Measurements from ENCODE around the gene FAM20C. TPM values are rescaled to one million over a fixed set of nuclear protein-coding genes. Genes with fewer than 3 reads are reported as not detected.

Gene FAM20C
- total RNA-seq, 2 donors from 2014 or later = 13.7 to 19.9 TPM

- H3K36me3 ChIP-seq = peaks cover 32% of the 10 kb centered on the region
- H3K4me3 ChIP-seq = no peak overlapping the region
- H3K27ac ChIP-seq = no peak overlapping the region
- no peaks in the 10 kb centered on the region for H3K9me3 ChIP-seq
- no peak for TF ChIP-seq CTCF (IDR thresholded peaks at IDR 0.05)
- DNase-seq (ENCODE audit: low spot score) = no peak
- H3K4me1 ChIP-seq = no peaks in the 10 kb centered on the region
- no peaks in the 10 kb centered on the region for H3K27me3 ChIP-seq
Observed at GRCh38 chr7:207418-208129, 15.2 kb downstream of the FAM20C start.

- Histone ChIP-seq H3K4me3 (no peak overlapping the region), H3K27ac (no peak overlapping the region), H3K27me3 (no peaks in the 10 kb centered on the region), H3K4me1 (no peaks in the 10 kb centered on the region), H3K36me3 (peaks cover 32% of the 10 kb centered on the region), H3K9me3 (no peaks in the 10 kb centered on the region)
- no peak for DNase-seq (ENCODE audit: low spot score)
- no peak for TF ChIP-seq CTCF (IDR thresholded peaks at IDR 0.05)
Observed at GRCh38 chr7:208130-208673, 15.8 kb downstream of the FAM20C start.

DNA sequence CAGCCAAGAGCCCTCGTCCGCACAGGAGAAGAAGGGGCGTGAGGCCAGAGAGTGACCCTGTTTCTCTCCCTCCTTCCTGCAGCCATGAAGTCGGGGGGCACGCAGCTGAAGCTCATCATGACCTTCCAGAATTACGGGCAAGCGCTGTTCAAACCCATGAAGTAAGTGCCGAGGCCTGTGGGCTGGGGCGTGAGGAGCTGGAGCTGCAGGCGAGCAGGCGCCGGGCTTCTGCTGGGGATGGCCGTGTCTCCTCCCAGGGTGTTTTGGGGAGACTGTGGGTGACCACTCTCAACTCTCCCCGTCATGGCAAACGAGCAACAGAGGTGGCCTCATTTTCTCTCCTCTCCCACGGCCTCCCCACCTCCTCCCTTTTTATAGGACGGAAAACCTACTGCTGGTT lies 16.4 kb downstream of the FAM20C start:
- H3K36me3 ChIP-seq = peaks cover 32% of the 10 kb centered on the region
- H3K9me3 ChIP-seq = no peaks in the 10 kb centered on the region
- no peak for TF ChIP-seq CTCF (IDR thresholded peaks at IDR 0.05)
- H3K27ac ChIP-seq = no peak overlapping the region
- H3K27me3 ChIP-seq = no peaks in the 10 kb centered on the region
- no peaks in the 10 kb centered on the region for H3K4me1 ChIP-seq
- no peak overlapping the region for H3K4me3 ChIP-seq
- no peak for DNase-seq (ENCODE audit: low spot score)

- no peaks in the 10 kb centered on the region for H3K4me1 ChIP-seq
- DNase-seq (ENCODE audit: low spot score) = no peak
- no peaks in the 10 kb centered on the region for H3K9me3 ChIP-seq
- no peak overlapping the region for H3K27ac ChIP-seq
- H3K4me3 ChIP-seq = no peak overlapping the region
- H3K27me3 ChIP-seq = no peaks in the 10 kb centered on the region
- peaks cover 29% of the 10 kb centered on the region for H3K36me3 ChIP-seq
- no peak for TF ChIP-seq CTCF (IDR thresholded peaks at IDR 0.05)
Observed at GRCh38 chr7:209416-209815, 17.0 kb downstream of the FAM20C start.

- no peak overlapping the region for H3K27ac ChIP-seq
- H3K36me3 ChIP-seq = peaks cover 24% of the 10 kb centered on the region
- H3K27me3 ChIP-seq = no peaks in the 10 kb centered on the region
- H3K4me3 ChIP-seq = no peak overlapping the region
- no peaks in the 10 kb centered on the region for H3K9me3 ChIP-seq
- no peak for TF ChIP-seq CTCF (IDR thresholded peaks at IDR 0.05)
- no peak for DNase-seq (ENCODE audit: low spot score)
- no peaks in the 10 kb centered on the region for H3K4me1 ChIP-seq
Observed at GRCh38 chr7:209906-210305, 17.5 kb downstream of the FAM20C start.
